NCI-H146 treated with DMSO at 0.1 percent for 48 hours (cell line): ENCODE data around the gene CBX6.
A peak's percentile ranks its signal among the peaks of the same experiment; 100 is the strongest.

Source experiments
- DNase-seq: peaks from one replicate; lab custom pipeline; 2025; ENCODE audit not compliant: unreplicated experiment; lab: John Stamatoyannopoulos, UW

The CBX6 gene

GRCh38 chr22:38873469-38874411, 1.7 kb upstream of the CBX6 start:
- DNase-seq = peak; percentile 79

GRCh38 chr22:38872831-38873248, 824 bp upstream of the CBX6 start:
- DNase-seq = peak; percentile 16

GRCh38 chr22:38871360-38872171, 450 bp downstream of the CBX6 start:
- no peak for DNase-seq

GRCh38 chr22:38870791-38871359, 1.1 kb downstream of the CBX6 start:
- DNase-seq = no peak

- DNase-seq = peak; percentile 56
Measured at GRCh38 chr22:38870312-38870741, 1.7 kb downstream of the CBX6 start.

- no peak for DNase-seq
Measured at GRCh38 chr22:38869663-38870062, 2.4 kb downstream of the CBX6 start.

GRCh38 chr22:38868886-38869381, 3.1 kb downstream of the CBX6 start:
- DNase-seq = no peak

GRCh38 chr22:38868286-38868721, 3.7 kb downstream of the CBX6 start:
- DNase-seq = no peak

- DNase-seq = no peak
Measured at GRCh38 chr22:38867471-38868285, 4.3 kb downstream of the CBX6 start.

GRCh38 chr22:38867124-38867455, 4.9 kb downstream of the CBX6 start:
- DNase-seq = no peak

- DNase-seq = no peak
Measured at GRCh38 chr22:38866399-38867123, 5.5 kb downstream of the CBX6 start.

GRCh38 chr22:38866024-38866398, 6.0 kb downstream of the CBX6 start:
- no peak for DNase-seq

- DNase-seq = no peak
Measured at GRCh38 chr22:38865201-38866023, 6.6 kb downstream of the CBX6 start.

GRCh38 chr22:38864361-38865191, 7.4 kb downstream of the CBX6 start:
- DNase-seq = no peak

GRCh38 chr22:38863531-38864131, 8.4 kb downstream of the CBX6 start:
- no peak for DNase-seq

GRCh38 chr22:38862375-38863329, 9.4 kb downstream of the CBX6 start:
- DNase-seq = no peak

GRCh38 chr22:38861927-38862326, 10.1 kb downstream of the CBX6 start:
- DNase-seq = no peak
